ENCODE data around the gene PCDHGA11.
A peak's percentile ranks its signal among the peaks of the same experiment; 100 is the strongest.
"Not testable (repeated sequence)": the region's sequence is repeated elsewhere in the genome, so short reads cannot be mapped to it uniquely, and the experiment has no call there.

The PCDHGA11 gene

GRCh38 chr5:141399555-141400258 lies 21.1 kb upstream of the PCDHGA11 start:
- no peak for DNase-seq

GRCh38 chr5:141402553-141403243 lies 18.2 kb upstream of the PCDHGA11 start, which contains the start of gene PCDHGA9:
PCDHGA9 (plus strand) TSS chr5:141402778; CDS start chr5:141402953, 175 bp downstream.
- DNase-seq, result no peak

- no peak for DNase-seq
These were observed 17.5 kb upstream of the PCDHGA11 start for GRCh38 chr5:141403387-141403786.

- not testable (repeated sequence) for DNase-seq
These were observed 12.9 kb upstream of the PCDHGA11 start, which contains the start of gene PCDHGB6 for GRCh38 chr5:141407790-141408505. PCDHGB6 (plus strand) TSS chr5:141408021; CDS start chr5:141408203, 182 bp downstream.

GRCh38 chr5:141409598-141410306 lies 11.1 kb upstream of the PCDHGA11 start:
- no peak for DNase-seq

GRCh38 chr5:141411575-141411974 lies 9.3 kb upstream of the PCDHGA11 start:
- DNase-seq, result no peak

GRCh38 chr5:141412854-141413539 lies 7.9 kb upstream of the PCDHGA11 start, which contains the start of gene PCDHGA10:
PCDHGA10 (plus strand) TSS chr5:141412987; CDS start chr5:141413176, 189 bp downstream.
- DNase-seq, result no peak

GRCh38 chr5:141413540-141414069 lies 7.2 kb upstream of the PCDHGA11 start:
- DNase-seq, result no peak

- not testable (repeated sequence) for DNase-seq
These were observed 6.1 kb upstream of the PCDHGA11 start for GRCh38 chr5:141414548-141415274.

GRCh38 chr5:141415275-141415618 lies 5.6 kb upstream of the PCDHGA11 start:
- not testable (repeated sequence) for DNase-seq

GRCh38 chr5:141417494-141418172 lies 3.2 kb upstream of the PCDHGA11 start, which contains the start of gene PCDHGB7:
PCDHGB7 (plus strand) TSS chr5:141417677; CDS start chr5:141417860, 183 bp downstream.
- DNase-seq, result peak; percentile 63

- no peak for DNase-seq
These were observed 1.6 kb upstream of the PCDHGA11 start for GRCh38 chr5:141419074-141419880.

- no peak for DNase-seq
These were observed 621 bp downstream of the PCDHGA11 start for GRCh38 chr5:141421489-141421855.

- no peak for DNase-seq
These were observed 2.0 kb downstream of the PCDHGA11 start for GRCh38 chr5:141422742-141423291.

- DNase-seq, result no peak
These were observed 7.1 kb downstream of the PCDHGA11 start for GRCh38 chr5:141427783-141428426.

- DNase-seq, result no peak
These were observed 9.7 kb downstream of the PCDHGA11 start, which contains the start of gene PCDHGA12 for GRCh38 chr5:141430332-141431113. PCDHGA12 (plus strand) TSS chr5:141430507; CDS start chr5:141430760, 253 bp downstream.

GRCh38 chr5:141431286-141431685 lies 10.4 kb downstream of the PCDHGA11 start:
- no peak for DNase-seq

- not testable (repeated sequence) for DNase-seq
These were observed 11.5 kb downstream of the PCDHGA11 start for GRCh38 chr5:141432308-141432707.
